Kidney (tissue), 22 donors: ENCODE data around the gene GTPBP3. TPM values are rescaled to one million over a fixed set of nuclear protein-coding genes. Genes with fewer than 3 reads are reported as not detected.
A peak's percentile ranks its signal among the peaks of the same experiment; 100 is the strongest.

Experiments used
- DNase-seq, 5 donors: peaks; one replicate each; pipeline ENCODE4 v3.0.0-alpha.2; 2013 to 2020
- FAIRE-seq: peaks from 2 replicates; lab custom pipeline; 2012; peaks lifted over from hg19 to GRCh38; lab: Jason Lieb, UNC
- H3K27ac ChIP-seq, 2 donors: one replicate each; pipeline ENCODE4 v1.7.0; 2013; ENCODE audit warnings: low read depth in 2 of 2, low read length in 2 of 2, inconsistent platforms in 1 of 2
- H3K27me3 ChIP-seq: one replicate; pipeline ENCODE4 v1.7.1; 2013; ENCODE audit warnings: low read length, inconsistent platforms; ENCODE audit not compliant: control insufficient read depth, insufficient read depth
- H3K36me3 ChIP-seq, 3 donors: one replicate each; pipeline versions ENCODE4 v1.7.0 to v1.7.1; 2013; ENCODE audit warnings: low read length in 3 of 3, control low read depth in 1 of 3, inconsistent platforms in 1 of 3; ENCODE audit not compliant: insufficient read depth in 3 of 3, control insufficient read depth in 2 of 3
- H3K4me1 ChIP-seq, 3 donors: one replicate each; pipeline versions ENCODE4 v1.7.0 to v1.7.1; 2013; ENCODE audit warnings: low read length in 3 of 3, inconsistent platforms in 1 of 3, low read depth in 1 of 3; ENCODE audit not compliant: control insufficient read depth in 2 of 3, insufficient read depth in 2 of 3
- H3K4me3 ChIP-seq, 3 donors: one replicate each; pipeline versions ENCODE4 v1.7.0 to v1.8.1; 2013; ENCODE audit warnings: low read length in 3 of 3, control low read depth in 1 of 3, inconsistent platforms in 1 of 3
- H3K9ac ChIP-seq, 3 donors: one replicate each; pipeline versions ENCODE4 v1.7.0 to v1.7.1; 2013; ENCODE audit warnings: low read length in 3 of 3, control low read depth in 1 of 3, inconsistent platforms in 1 of 3
- H3K9me3 ChIP-seq, 3 donors: one replicate each; pipeline versions ENCODE4 v1.7.0 to v1.7.1; 2013; ENCODE audit warnings: low read length in 3 of 3, control low read depth in 1 of 3, inconsistent platforms in 1 of 3; ENCODE audit not compliant: control insufficient read depth in 2 of 3, insufficient read depth in 1 of 3
- intact Hi-C: fragments of 100-400 bp; cut with DNase I; formaldehyde crosslinking; loops from one replicate; pipeline ENCODE4 v1.11.1; 2022
- long read RNA-seq, 10 donors: library from polyadenylated mRNA in 1 of 10; unstranded in 1 of 10; transcript quantifications; one replicate each; pipeline ENCODE4 v2.0.0 and lab custom pipeline, GENCODE V29; 2021 to 2026
- polyA plus RNA-seq: library from polyadenylated mRNA; stranded (reverse); fragments of 350-450 nt; fragmentation: Illumina TruSeq; extraction: RNeasy Lipid Tissue Mini Kit (QIAGEN cat#74804); gene quantifications from one replicate; pipeline ENCODE4 v1.2.3, GENCODE V29; 2014; ENCODE audit warnings: low read depth, low replicate concordance; ENCODE audit not compliant: insufficient read depth
- total RNA-seq: library from RNA; stranded (reverse); fragmentation: NEBNext Ultra II Directional; extraction: Animal tissue kit (Norgen Biotek cat#: 25700); gene quantifications from one replicate; pipeline ENCODE4 v1.2.1, GENCODE V29; 2021
- TF ChIP-seq, protein P1 (sequence below): IDR thresholded peaks from 3 replicates; pipeline ENCODE4 v1.5.1; 2012; ENCODE audit warnings: mild to moderate bottlenecking, moderate library complexity, borderline replicate concordance; ENCODE audit not compliant: insufficient read depth; ENCODE audit errors: extremely low read depth
- donor health status: control.
- donor health status: control.
- donor health status: control.
- donor health status: control.
- donor health status: control.
- donor health status: DM: yes; HTN: yes; CAD: no.
- donor health status: Normal renal cell carcinoma (clear cell type).

Gene GTPBP3, protein sequence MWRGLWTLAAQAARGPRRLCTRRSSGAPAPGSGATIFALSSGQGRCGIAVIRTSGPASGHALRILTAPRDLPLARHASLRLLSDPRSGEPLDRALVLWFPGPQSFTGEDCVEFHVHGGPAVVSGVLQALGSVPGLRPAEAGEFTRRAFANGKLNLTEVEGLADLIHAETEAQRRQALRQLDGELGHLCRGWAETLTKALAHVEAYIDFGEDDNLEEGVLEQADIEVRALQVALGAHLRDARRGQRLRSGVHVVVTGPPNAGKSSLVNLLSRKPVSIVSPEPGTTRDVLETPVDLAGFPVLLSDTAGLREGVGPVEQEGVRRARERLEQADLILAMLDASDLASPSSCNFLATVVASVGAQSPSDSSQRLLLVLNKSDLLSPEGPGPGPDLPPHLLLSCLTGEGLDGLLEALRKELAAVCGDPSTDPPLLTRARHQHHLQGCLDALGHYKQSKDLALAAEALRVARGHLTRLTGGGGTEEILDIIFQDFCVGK
- total RNA-seq (20.4 TPM), polyA plus RNA-seq (11.0 TPM)
- long read RNA-seq, donor 1, partial matches to known transcripts: 0 of 3 reads
- long read RNA-seq, donor 1, other reads (novel, unspliced or antisense): 0 of 3 reads
- long read RNA-seq, donor 2, partial matches to known transcripts: 0 of 1 reads
- long read RNA-seq, donor 2, other reads (novel, unspliced or antisense): 0 of 1 reads
- long read RNA-seq, donor 3, partial matches to known transcripts: 0 of 2 reads
- long read RNA-seq, donor 3, other reads (novel, unspliced or antisense): 0 of 2 reads
- long read RNA-seq, donor 4, partial matches to known transcripts: 0 of 3 reads
- long read RNA-seq, donor 4, other reads (novel, unspliced or antisense): 0 of 3 reads
- long read RNA-seq, donor 5, partial matches to known transcripts: 0 of 1 reads
- long read RNA-seq, donor 5, other reads (novel, unspliced or antisense): 0 of 1 reads
- long read RNA-seq, donor 6, partial matches to known transcripts: 0 of 4 reads
- long read RNA-seq, donor 6, other reads (novel, unspliced or antisense): 0 of 4 reads
- long read RNA-seq, donor 7, partial matches to known transcripts: 4 of 16 reads
- long read RNA-seq, donor 7, other reads (novel, unspliced or antisense): 6 of 16 reads
- long read RNA-seq, donor 8, partial matches to known transcripts: 0 of 1 reads
- long read RNA-seq, donor 8, other reads (novel, unspliced or antisense): 0 of 1 reads
- long read RNA-seq, donor 9, partial matches to known transcripts: 0 of 2 reads
- long read RNA-seq, donor 9, other reads (novel, unspliced or antisense): 0 of 2 reads
- long read RNA-seq, donor 10, partial matches to known transcripts: 0 of 4 reads
- long read RNA-seq, donor 10, other reads (novel, unspliced or antisense): 0 of 4 reads

DNA sequence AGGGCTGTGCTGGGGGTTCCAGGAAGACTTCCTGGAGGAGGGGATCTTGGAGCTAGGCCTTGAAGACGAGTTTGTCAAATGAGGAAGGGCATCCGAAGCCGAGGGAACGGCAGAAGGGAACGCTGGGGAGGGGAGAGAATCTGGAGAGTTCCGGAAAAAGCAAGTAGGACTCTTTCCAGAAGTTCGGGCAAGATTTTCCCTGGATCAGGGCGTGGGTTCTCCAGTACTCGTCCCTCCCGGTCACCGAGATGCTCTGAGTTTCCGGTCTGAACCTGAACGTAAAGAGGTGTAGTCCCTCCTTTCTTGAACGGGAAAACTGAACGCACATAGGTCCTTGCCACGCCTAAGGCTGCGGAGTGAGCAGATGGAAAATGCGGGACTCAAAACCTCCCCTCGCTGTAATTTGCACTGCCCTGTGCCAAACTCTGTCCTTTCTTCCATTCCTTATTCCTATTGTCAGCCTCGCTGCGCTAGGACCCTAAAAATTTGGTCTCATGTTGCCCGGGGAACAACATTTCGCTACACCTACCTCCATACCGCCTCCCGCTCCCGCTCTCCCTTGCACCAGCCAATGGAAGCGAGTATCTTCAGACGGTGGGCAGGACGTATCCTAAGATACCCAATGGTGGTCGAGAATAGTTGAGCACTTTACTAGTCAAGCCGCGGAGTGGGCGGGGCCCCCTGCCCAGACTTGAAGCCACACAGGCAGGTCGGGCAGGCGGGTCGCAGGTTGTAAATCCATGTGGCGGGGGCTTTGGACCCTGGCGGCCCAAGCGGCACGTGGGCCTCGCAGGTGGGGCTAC is at the start of gene GTPBP3:
TSS of gene GTPBP3 (plus strand) at position 682 of the 803 bp plus-strand sequence. CDS start at position 741, 59 bp downstream.
- Histone ChIP-seq H3K9ac (peak within 1 kb of the TSS; percentile 82 to 94 (median 92)), H3K4me1 (peaks cover 0 to 24% (median 0%) of the 10 kb centered on the region in 3 donors), H3K27me3 (no peaks in the 10 kb centered on the region), H3K9me3 (no peaks in the 10 kb centered on the region), H3K4me3 (peak within 1 kb of the TSS; percentile 87 to 98 (median 95)), H3K27ac (peak within 1 kb of the TSS; percentile 95 to 99), H3K36me3 (no peaks in the 10 kb centered on the region)
- intact Hi-C loops: loop anchor here (10.0 kb wide), 1 partner anchor 128 kb away; the partner anchor contains the start of gene NXNL1
- peak; percentile 94 for FAIRE-seq
- DNase-seq: peak; percentile 97 to 99 (median 99)
- TF ChIP-seq, protein P1, sequence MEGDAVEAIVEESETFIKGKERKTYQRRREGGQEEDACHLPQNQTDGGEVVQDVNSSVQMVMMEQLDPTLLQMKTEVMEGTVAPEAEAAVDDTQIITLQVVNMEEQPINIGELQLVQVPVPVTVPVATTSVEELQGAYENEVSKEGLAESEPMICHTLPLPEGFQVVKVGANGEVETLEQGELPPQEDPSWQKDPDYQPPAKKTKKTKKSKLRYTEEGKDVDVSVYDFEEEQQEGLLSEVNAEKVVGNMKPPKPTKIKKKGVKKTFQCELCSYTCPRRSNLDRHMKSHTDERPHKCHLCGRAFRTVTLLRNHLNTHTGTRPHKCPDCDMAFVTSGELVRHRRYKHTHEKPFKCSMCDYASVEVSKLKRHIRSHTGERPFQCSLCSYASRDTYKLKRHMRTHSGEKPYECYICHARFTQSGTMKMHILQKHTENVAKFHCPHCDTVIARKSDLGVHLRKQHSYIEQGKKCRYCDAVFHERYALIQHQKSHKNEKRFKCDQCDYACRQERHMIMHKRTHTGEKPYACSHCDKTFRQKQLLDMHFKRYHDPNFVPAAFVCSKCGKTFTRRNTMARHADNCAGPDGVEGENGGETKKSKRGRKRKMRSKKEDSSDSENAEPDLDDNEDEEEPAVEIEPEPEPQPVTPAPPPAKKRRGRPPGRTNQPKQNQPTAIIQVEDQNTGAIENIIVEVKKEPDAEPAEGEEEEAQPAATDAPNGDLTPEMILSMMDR: no peak

DNA sequence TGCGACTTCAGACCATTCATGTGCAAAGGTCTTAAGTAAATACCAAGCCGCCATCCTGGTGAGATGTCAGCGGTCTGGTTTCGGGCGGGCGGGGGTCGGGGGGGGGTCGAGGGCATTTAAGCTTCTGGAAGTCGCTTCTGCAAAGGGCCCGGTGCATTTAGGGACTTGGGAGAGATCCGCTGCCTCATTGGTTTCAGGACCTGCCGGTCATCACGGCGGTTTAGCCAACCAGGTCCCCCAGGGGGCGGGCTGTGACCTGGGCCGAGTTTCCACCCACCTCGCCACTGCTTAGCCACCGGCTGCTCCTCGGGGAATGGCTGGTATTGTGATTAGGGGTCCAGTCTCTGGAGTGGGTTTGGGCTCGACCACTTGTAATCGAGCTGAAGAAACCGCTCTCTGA is 47.9 kb upstream of the GTPBP3 start:
- TF ChIP-seq, protein P1: no peak
- H3K36me3 ChIP-seq: no peaks in the 10 kb centered on the region
- intact Hi-C loops: loop anchor here (10.0 kb wide), 1 partner anchor 225 kb away; no protein-coding TSS in a partner anchor
- H3K27me3 ChIP-seq: no peaks in the 10 kb centered on the region
- DNase-seq: peak; percentile 80 to 90 (median 86)
- no peaks in the 10 kb centered on the region for H3K4me1 ChIP-seq
- no peak overlapping the region for H3K9ac ChIP-seq
- H3K27ac ChIP-seq: no peak overlapping the region
- no peak for FAIRE-seq
- no peaks in the 10 kb centered on the region for H3K9me3 ChIP-seq
- no peak overlapping the region for H3K4me3 ChIP-seq
